GM12891 (cell line): Measurements from ENCODE around the gene USP40.

Source experiments
- DNase-seq: peaks from one replicate; pipeline ENCODE4 v3.0.0; 2011; ENCODE audit warnings: low spot score; ENCODE audit not compliant: insufficient read length
- FAIRE-seq: peaks from 2 replicates; lab custom pipeline; 2011; peaks lifted over from hg19 to GRCh38; lab: Jason Lieb, UNC
- PAX5 ChIP-seq: IDR thresholded peaks from 2 replicates; pipeline ENCODE4 v1.6.1; 2011; ENCODE audit warnings: low read length, moderate library complexity, mild to moderate bottlenecking; ENCODE audit not compliant: insufficient read depth, severe bottlenecking
- POLR2A ChIP-seq: IDR thresholded peaks from 2 replicates; pipeline ENCODE4 v1.6.1; 2011; ENCODE audit warnings: low read depth, low read length, control low read depth
- POLR2AphosphoS5 ChIP-seq: IDR thresholded peaks from 2 replicates; pipeline ENCODE4 v1.6.1; 2011; ENCODE audit warnings: low read depth, low read length, control low read depth
- POU2F2 ChIP-seq: IDR thresholded peaks from 2 replicates; pipeline ENCODE4 v1.6.1; 2011; ENCODE audit warnings: low read depth, mild to moderate bottlenecking, control low read depth, low read length, moderate library complexity
- SPI1 ChIP-seq: IDR thresholded peaks from 2 replicates; pipeline ENCODE4 v1.6.1; 2011; ENCODE audit warnings: low read depth, low read length, control low read depth
- TAF1 ChIP-seq: IDR thresholded peaks from 2 replicates; pipeline ENCODE4 v1.6.1; 2011; ENCODE audit warnings: low read depth, low read length, control low read depth

USP40 gene

GRCh38 chr2:233470839-233471238, 95.7 kb downstream of the USP40 start:
- no peak for FAIRE-seq

GRCh38 chr2:233470011-233470687, 96.4 kb downstream of the USP40 start:
- FAIRE-seq: no peak
- TF ChIP-seq SPI1: no peak
- TF ChIP-seq POLR2AphosphoS5: no peak
- no peak for TF ChIP-seq PAX5
- no peak for TF ChIP-seq TAF1
- TF ChIP-seq POLR2A: no peak
- TF ChIP-seq POU2F2: no peak
- DNase-seq: no peak

More at GRCh38 chr2:233470839-233471238, 95.7 kb downstream of the USP40 start:
- DNase-seq: no peak
- TF ChIP-seq TAF1 (no peak), PAX5 (no peak), SPI1 (no peak), POLR2A (no peak), POLR2AphosphoS5 (no peak), POU2F2 (no peak)

- no peak for TF ChIP-seq POLR2A
- TF ChIP-seq PAX5: no peak
- TF ChIP-seq POLR2AphosphoS5: no peak
- no peak for TF ChIP-seq POU2F2
- no peak for TF ChIP-seq SPI1
- TF ChIP-seq TAF1: no peak
- DNase-seq (no peak), FAIRE-seq (no peak)
Observed at GRCh38 chr2:233469261-233470010, 97.1 kb downstream of the USP40 start.

GRCh38 chr2:233468741-233469110, 97.9 kb downstream of the USP40 start:
- 0 out of 2 replicates have a peak, but pooled peaks have one; percentile 15 for TF ChIP-seq POLR2AphosphoS5
- TF ChIP-seq PAX5: no peak
- no peak for TF ChIP-seq TAF1
- no peak for TF ChIP-seq SPI1
- TF ChIP-seq POU2F2: no peak
- TF ChIP-seq POLR2A: no peak
- FAIRE-seq (no peak), DNase-seq (no peak)

GRCh38 chr2:233468047-233468740, 98.4 kb downstream of the USP40 start:
- TF ChIP-seq TAF1: no peak
- TF ChIP-seq POLR2AphosphoS5: no peak
- TF ChIP-seq POLR2A: no peak
- no peak for TF ChIP-seq POU2F2
- no peak for TF ChIP-seq PAX5
- no peak for TF ChIP-seq SPI1
- FAIRE-seq: no peak

GRCh38 chr2:233466991-233467603, 99.5 kb downstream of the USP40 start:
- FAIRE-seq: no peak
- TF ChIP-seq POLR2A (no peak), PAX5 (no peak), SPI1 (no peak), TAF1 (no peak), POU2F2 (no peak), POLR2AphosphoS5 (no peak)

More at GRCh38 chr2:233468047-233468740, 98.4 kb downstream of the USP40 start:
- DNase-seq: no peak

GRCh38 chr2:233464531-233465240, 101.9 kb downstream of the USP40 start:
- DNase-seq: no peak
- FAIRE-seq: no peak
- TF ChIP-seq POLR2A (no peak), POLR2AphosphoS5 (no peak)

More at GRCh38 chr2:233466991-233467603, 99.5 kb downstream of the USP40 start:
- no peak for DNase-seq

GRCh38 chr2:233464056-233464455, 102.5 kb downstream of the USP40 start:
- TF ChIP-seq PAX5: no peak
- TF ChIP-seq POLR2AphosphoS5: no peak
- TF ChIP-seq TAF1: no peak
- TF ChIP-seq POU2F2: no peak
- no peak for TF ChIP-seq SPI1
- TF ChIP-seq POLR2A: no peak
- DNase-seq: no peak
- FAIRE-seq: no peak

- DNase-seq (no peak), FAIRE-seq (no peak)
Observed at GRCh38 chr2:233463586-233463985, 103.0 kb downstream of the USP40 start.

More at GRCh38 chr2:233463586-233463985, 103.0 kb downstream of the USP40 start:
- TF ChIP-seq SPI1: no peak
- no peak for TF ChIP-seq POLR2A
- TF ChIP-seq TAF1: no peak
- TF ChIP-seq POU2F2: no peak
- no peak for TF ChIP-seq PAX5
- no peak for TF ChIP-seq POLR2AphosphoS5
